ENCODE data around the gene BCL7C.

DNA sequence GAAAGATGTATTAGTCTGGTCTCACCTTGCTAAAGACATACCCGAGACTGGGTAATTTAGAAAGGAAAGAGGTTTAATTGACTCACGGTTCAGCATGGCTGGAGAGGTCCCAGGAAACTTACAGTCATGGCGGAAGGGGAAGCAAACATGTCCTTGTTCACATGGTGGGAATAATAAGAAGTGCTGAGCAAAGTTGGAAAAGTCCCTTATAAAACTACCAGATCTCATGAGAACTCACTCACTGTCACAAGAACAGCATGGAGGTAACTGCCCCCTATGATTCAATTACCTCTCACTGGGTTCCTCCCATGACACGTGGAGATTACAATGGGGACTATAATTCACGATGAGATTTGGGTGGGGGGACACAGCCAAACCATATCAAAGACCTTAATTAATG lies 53.3 kb downstream of the BCL7C start:
- no peak for TF ChIP-seq EGR1 (IDR thresholded peaks at IDR 0.05; ENCODE audit: low read depth)
- TF ChIP-seq EZH2 (IDR thresholded peaks at IDR 0.05) = no peak
- TF ChIP-seq, protein P1, sequence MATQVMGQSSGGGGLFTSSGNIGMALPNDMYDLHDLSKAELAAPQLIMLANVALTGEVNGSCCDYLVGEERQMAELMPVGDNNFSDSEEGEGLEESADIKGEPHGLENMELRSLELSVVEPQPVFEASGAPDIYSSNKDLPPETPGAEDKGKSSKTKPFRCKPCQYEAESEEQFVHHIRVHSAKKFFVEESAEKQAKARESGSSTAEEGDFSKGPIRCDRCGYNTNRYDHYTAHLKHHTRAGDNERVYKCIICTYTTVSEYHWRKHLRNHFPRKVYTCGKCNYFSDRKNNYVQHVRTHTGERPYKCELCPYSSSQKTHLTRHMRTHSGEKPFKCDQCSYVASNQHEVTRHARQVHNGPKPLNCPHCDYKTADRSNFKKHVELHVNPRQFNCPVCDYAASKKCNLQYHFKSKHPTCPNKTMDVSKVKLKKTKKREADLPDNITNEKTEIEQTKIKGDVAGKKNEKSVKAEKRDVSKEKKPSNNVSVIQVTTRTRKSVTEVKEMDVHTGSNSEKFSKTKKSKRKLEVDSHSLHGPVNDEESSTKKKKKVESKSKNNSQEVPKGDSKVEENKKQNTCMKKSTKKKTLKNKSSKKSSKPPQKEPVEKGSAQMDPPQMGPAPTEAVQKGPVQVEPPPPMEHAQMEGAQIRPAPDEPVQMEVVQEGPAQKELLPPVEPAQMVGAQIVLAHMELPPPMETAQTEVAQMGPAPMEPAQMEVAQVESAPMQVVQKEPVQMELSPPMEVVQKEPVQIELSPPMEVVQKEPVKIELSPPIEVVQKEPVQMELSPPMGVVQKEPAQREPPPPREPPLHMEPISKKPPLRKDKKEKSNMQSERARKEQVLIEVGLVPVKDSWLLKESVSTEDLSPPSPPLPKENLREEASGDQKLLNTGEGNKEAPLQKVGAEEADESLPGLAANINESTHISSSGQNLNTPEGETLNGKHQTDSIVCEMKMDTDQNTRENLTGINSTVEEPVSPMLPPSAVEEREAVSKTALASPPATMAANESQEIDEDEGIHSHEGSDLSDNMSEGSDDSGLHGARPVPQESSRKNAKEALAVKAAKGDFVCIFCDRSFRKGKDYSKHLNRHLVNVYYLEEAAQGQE (IDR thresholded peaks at IDR 0.05; ENCODE audit: low read depth) = no peak
- TF ChIP-seq POLR2A (IDR thresholded peaks at IDR 0.05; ENCODE audit: borderline replicate concordance, extremely low read depth, insufficient read depth, insufficient read length) = no peak
- TF ChIP-seq SIN3A (IDR thresholded peaks at IDR 0.05; ENCODE audit: low read depth) = no peak
- TF ChIP-seq, protein P2, sequence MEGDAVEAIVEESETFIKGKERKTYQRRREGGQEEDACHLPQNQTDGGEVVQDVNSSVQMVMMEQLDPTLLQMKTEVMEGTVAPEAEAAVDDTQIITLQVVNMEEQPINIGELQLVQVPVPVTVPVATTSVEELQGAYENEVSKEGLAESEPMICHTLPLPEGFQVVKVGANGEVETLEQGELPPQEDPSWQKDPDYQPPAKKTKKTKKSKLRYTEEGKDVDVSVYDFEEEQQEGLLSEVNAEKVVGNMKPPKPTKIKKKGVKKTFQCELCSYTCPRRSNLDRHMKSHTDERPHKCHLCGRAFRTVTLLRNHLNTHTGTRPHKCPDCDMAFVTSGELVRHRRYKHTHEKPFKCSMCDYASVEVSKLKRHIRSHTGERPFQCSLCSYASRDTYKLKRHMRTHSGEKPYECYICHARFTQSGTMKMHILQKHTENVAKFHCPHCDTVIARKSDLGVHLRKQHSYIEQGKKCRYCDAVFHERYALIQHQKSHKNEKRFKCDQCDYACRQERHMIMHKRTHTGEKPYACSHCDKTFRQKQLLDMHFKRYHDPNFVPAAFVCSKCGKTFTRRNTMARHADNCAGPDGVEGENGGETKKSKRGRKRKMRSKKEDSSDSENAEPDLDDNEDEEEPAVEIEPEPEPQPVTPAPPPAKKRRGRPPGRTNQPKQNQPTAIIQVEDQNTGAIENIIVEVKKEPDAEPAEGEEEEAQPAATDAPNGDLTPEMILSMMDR (IDR thresholded peaks at IDR 0.05 in 2 of 3, conservative IDR thresholded peaks at IDR 0.05 in 1 of 3; ENCODE audit: borderline replicate concordance in 1 of 3, insufficient read depth in 1 of 3, low read depth in 2 of 3, low read length in 2 of 3) = no peak
- TF ChIP-seq ELF1 (IDR thresholded peaks at IDR 0.05; ENCODE audit: borderline replicate concordance, low read depth) = no peak
- TF ChIP-seq POLR2AphosphoS5 (IDR thresholded peaks at IDR 0.05; ENCODE audit: low read depth, low read length) = no peak
- TF ChIP-seq, protein P3, sequence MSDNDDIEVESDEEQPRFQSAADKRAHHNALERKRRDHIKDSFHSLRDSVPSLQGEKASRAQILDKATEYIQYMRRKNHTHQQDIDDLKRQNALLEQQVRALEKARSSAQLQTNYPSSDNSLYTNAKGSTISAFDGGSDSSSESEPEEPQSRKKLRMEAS (IDR thresholded peaks at IDR 0.05) = no peak
- no peak for TF ChIP-seq YY1 (IDR thresholded peaks at IDR 0.05; ENCODE audit: extremely low read depth, insufficient replicate concordance, low read depth, low read length)
- TF ChIP-seq SRF (IDR thresholded peaks at IDR 0.05; ENCODE audit: low read depth) = no peak
- no peak for TF ChIP-seq CEBPB (IDR thresholded peaks at IDR 0.05; ENCODE audit: low read depth)

All from HCT116 (cell line).